ENCODE measurements around the gene C8G. TPM values are rescaled to one million over a fixed set of nuclear protein-coding genes. Genes with fewer than 3 reads are reported as not detected.

Gene C8G
- total RNA-seq, 1 experiment from 2014 or later: 2.1 TPM

GRCh38 chr9:136916330-136917184 is 28.5 kb upstream of the C8G start:
- H3K9ac ChIP-seq (ENCODE audit: low read length): no peak overlapping the region
- ChIA-PET POLR2A (no interaction called here), CTCF (no interaction called here), RAD21 (ENCODE audit: low non-redundant PET in 1 of 2, low total read pairs in 2 of 2, uncharacterized antibody in 2 of 2, unreplicated experiment in 2 of 2) (interaction anchor here in 1 of 2 experiments (0.6 kb wide), 1 partner anchor 138 kb away, joined by 3 read pairs; no protein-coding TSS in a partner anchor)
- DNase-seq (ENCODE audit: low read depth, low spot score): no peak
- intact Hi-C loops (cut with micrococcal nuclease): no loop called here
- H2AFZ ChIP-seq (ENCODE audit: low read depth, low read length, poor library complexity, severe bottlenecking): no peak overlapping the region
- no peaks in the 10 kb centered on the region for H3K9me3 ChIP-seq (ENCODE audit: control insufficient read depth in 1 of 2, insufficient read depth in 1 of 2, low read depth in 1 of 2, low read length in 2 of 2)
- no peaks in the 10 kb centered on the region for H3K4me1 ChIP-seq (ENCODE audit: control insufficient read depth in 1 of 2, insufficient read depth in 2 of 2, low read length in 2 of 2)
- no peaks in the 10 kb centered on the region for H3K9me2 ChIP-seq (ENCODE audit: insufficient read depth)
- peaks cover 7% of the 10 kb centered on the region; the same call in 1 of the 2 replicates for H3K79me2 ChIP-seq (ENCODE audit: insufficient read depth, low read length)
- H3K27ac ChIP-seq (ENCODE audit: low read depth, low read length): no peak overlapping the region
- ATAC-seq: no peak
- no peaks in the 10 kb centered on the region for H4K20me1 ChIP-seq (ENCODE audit: insufficient read depth)
- TF ChIP-seq SRF (IDR thresholded peaks at IDR 0.05; ENCODE audit: low read depth) (no peak), EZH2 (IDR thresholded peaks at IDR 0.05) (no peak), RAD21 (IDR thresholded peaks at IDR 0.05; ENCODE audit: low read depth) (no peak), YY1 (IDR thresholded peaks at IDR 0.05; ENCODE audit: extremely low read depth, insufficient replicate concordance, low read depth, low read length) (no peak), ATF3 (IDR thresholded peaks at IDR 0.05) (no peak), REST (IDR thresholded peaks at IDR 0.05; ENCODE audit: low read depth) (no peak), SIN3A (IDR thresholded peaks at IDR 0.05; ENCODE audit: low read depth) (no peak), JUND (IDR thresholded peaks at IDR 0.05) (no peak), ELF1 (IDR thresholded peaks at IDR 0.05; ENCODE audit: borderline replicate concordance, low read depth) (no peak), ZFX (IDR thresholded peaks at IDR 0.05) (no peak), EZH2phosphoT487 (IDR thresholded peaks at IDR 0.05; ENCODE audit: borderline replicate concordance) (no peak)
- no peak overlapping the region for H3K4me3 ChIP-seq (replicated peaks in 1 of 2; ENCODE audit: low read depth in 1 of 2, low read length in 2 of 2)
- BruUV-seq (replicated peaks): no TSS peak
- H3K27me3 ChIP-seq (ENCODE audit: insufficient read depth, low read length): no peaks in the 10 kb centered on the region
- H3K36me3 ChIP-seq (ENCODE audit: control insufficient read depth in 1 of 2, insufficient read depth in 2 of 2, low read length in 2 of 2): peaks cover 21 to 42% of the 10 kb centered on the region in 2 experiments; a peak in 3 of 4 replicates
- no peak overlapping the region for H3K4me2 ChIP-seq (ENCODE audit: low read length)
